ENCODE data around the gene SAA1. TPM values are rescaled to one million over a fixed set of nuclear protein-coding genes. Genes with fewer than 3 reads are reported as not detected.

The SAA1 gene
- total and polyA plus RNA-seq, 7 donors, result 7.3 to 100 (median 29.1) TPM

- 57 to 60% (median 57%) methylated on average over 2 of the region's 2 CpGs for WGBS, 3 donors
These were observed 40.2 kb upstream of the SAA1 start for GRCh38 chr11:18225913-18226312.

GRCh38 chr11:18229501-18229900 is 36.6 kb upstream of the SAA1 start:
- H3K4me1 ChIP-seq, result no peaks in the 10 kb centered on the region
- intact Hi-C loops (cut with DNase I), result no loop called here
- TF ChIP-seq CTCF (IDR thresholded peaks at IDR 0.05), result no peak
- no peaks in the 10 kb centered on the region for H3K9me3 ChIP-seq
- no peak overlapping the region for H3K27ac ChIP-seq
- H3K36me3 ChIP-seq (ENCODE audit: insufficient read depth in 1 of 2, low read depth in 1 of 2), result no peaks in the 10 kb centered on the region
- H3K4me3 ChIP-seq, result no peak overlapping the region
- WGBS, 3 donors, result 72 to 81% (median 79%) methylated on average over 2 to 3 of the region's 3 CpGs
- H3K27me3 ChIP-seq (ENCODE audit: insufficient read depth in 3 of 3, low read length in 2 of 3), result peaks cover 0 to 2% (median 0%) of the 10 kb centered on the region in 3 donors
- ATAC-seq (no peak), DNase-seq (no peak)

More at GRCh38 chr11:18225913-18226312, 40.2 kb upstream of the SAA1 start:
- Histone ChIP-seq H3K36me3 (ENCODE audit: insufficient read depth in 1 of 2, low read depth in 1 of 2) (no peaks in the 10 kb centered on the region), H3K4me1 (no peaks in the 10 kb centered on the region), H3K9me3 (no peaks in the 10 kb centered on the region), H3K27ac (no peak overlapping the region), H3K4me3 (no peak overlapping the region), H3K27me3 (ENCODE audit: insufficient read depth in 3 of 3, low read length in 2 of 3) (no peaks in the 10 kb centered on the region)
- no peak for ATAC-seq
- no peak for TF ChIP-seq CTCF (IDR thresholded peaks at IDR 0.05)
- no peak for DNase-seq
- intact Hi-C loops (cut with DNase I), result no loop called here

GRCh38 chr11:18230859-18231258 is 35.2 kb upstream of the SAA1 start:
- no peak overlapping the region for H3K4me3 ChIP-seq
- no peak overlapping the region for H3K27ac ChIP-seq
- H3K27me3 ChIP-seq (ENCODE audit: insufficient read depth in 3 of 3, low read length in 2 of 3), result peaks cover 0 to 2% (median 0%) of the 10 kb centered on the region in 3 donors
- TF ChIP-seq CTCF (IDR thresholded peaks at IDR 0.05), result no peak
- ATAC-seq (no peak), DNase-seq (no peak)
- intact Hi-C loops (cut with DNase I), result no loop called here
- H3K4me1 ChIP-seq, result no peaks in the 10 kb centered on the region
- H3K36me3 ChIP-seq (ENCODE audit: insufficient read depth in 1 of 2, low read depth in 1 of 2), result no peaks in the 10 kb centered on the region
- 64 to 80% (median 77%) methylated on average over 2 of the region's 2 CpGs for WGBS, 3 donors
- no peaks in the 10 kb centered on the region for H3K9me3 ChIP-seq

- intact Hi-C loops (cut with DNase I), result no loop called here
- DNase-seq, result no peak
- WGBS, 3 donors, result 91 to 92% (median 91%) methylated on average over 4 of the region's 4 CpGs
These were observed 32.2 kb upstream of the SAA1 start for GRCh38 chr11:18233912-18234311.

More at GRCh38 chr11:18233912-18234311, 32.2 kb upstream of the SAA1 start:
- Histone ChIP-seq H3K27ac (no peak overlapping the region), H3K9me3 (no peaks in the 10 kb centered on the region), H3K4me1 (no peaks in the 10 kb centered on the region), H3K27me3 (ENCODE audit: insufficient read depth in 3 of 3, low read length in 2 of 3) (peaks cover 0 to 2% (median 0%) of the 10 kb centered on the region in 3 donors), H3K4me3 (no peak overlapping the region), H3K36me3 (ENCODE audit: insufficient read depth in 1 of 2, low read depth in 1 of 2) (no peaks in the 10 kb centered on the region)
- TF ChIP-seq CTCF (IDR thresholded peaks at IDR 0.05), result no peak
- no peak for ATAC-seq

Data from psoas muscle (tissue), 8 donors.